ENCODE results near the gene ARX. TPM values are rescaled to one million over a fixed set of nuclear protein-coding genes. Genes with fewer than 3 reads are reported as not detected.

The ARX gene
- total RNA-seq, 1 experiment from 2014 or later = 0.24 TPM

- no peak overlapping the region for H2BK120ac ChIP-seq (ENCODE audit: low read depth, low read length, poor library complexity, severe bottlenecking)
- H3K9ac ChIP-seq (ENCODE audit: extremely low read depth, insufficient read length, low read length) = no peak overlapping the region
- H3K4me2 ChIP-seq (ENCODE audit: insufficient read depth, insufficient read length, low read length) = no peak overlapping the region
- no peaks in the 10 kb centered on the region for H3K9me3 ChIP-seq (ENCODE audit: control insufficient read depth, low read depth, low read length)
- peaks cover 4% of the 10 kb centered on the region; the same call in 1 of the 2 replicates for H3K4me1 ChIP-seq (ENCODE audit: insufficient read depth, low read length)
- Mint-ChIP-seq H3K4me1 (peaks cover 13 to 15% of the 10 kb centered on the region in 2 experiments), H3K36me3 (ENCODE audit: insufficient read depth in 1 of 3, low read depth in 3 of 3) (peaks cover 0 to 11% (median 2%) of the 10 kb centered on the region in 3 experiments; a peak in 4 of 7 replicates), H3K27me3 (ENCODE audit: low read depth) (no peaks in the 10 kb centered on the region; the same call in 1 of the 2 replicates), H3K4me3 (no peak overlapping the region), H3K27ac (no peak overlapping the region), H3K9me3 (peaks cover 0 to 8% of the 10 kb centered on the region in 2 experiments; a peak in 3 of 5 replicates)
- H2BK12ac ChIP-seq (ENCODE audit: insufficient read length, low read depth, low read length) = no peak overlapping the region
- no peak overlapping the region for H4K5ac ChIP-seq (ENCODE audit: insufficient read length, low read depth, low read length)
- H3K4ac ChIP-seq (ENCODE audit: low read depth, low read length) = no peak overlapping the region
- no peak overlapping the region for H2BK20ac ChIP-seq (ENCODE audit: low read depth, low read length, poor library complexity, severe bottlenecking)
- no peaks in the 10 kb centered on the region for H3K79me1 ChIP-seq (ENCODE audit: insufficient read depth, low read depth, low read length, poor library complexity, severe bottlenecking)
- no peak overlapping the region for H3K14ac ChIP-seq (ENCODE audit: insufficient read depth, low read length)
- no peak overlapping the region for H2AK5ac ChIP-seq (ENCODE audit: insufficient read length, low read length)
- no peak overlapping the region for H2BK15ac ChIP-seq (ENCODE audit: low read depth, low read length)
- WGBS (ENCODE audit: extremely low coverage, insufficient read length, low lambda C conversion rate) = no CpG with 5 or more reads among the region's 1 CpG
- no peaks in the 10 kb centered on the region for H4K20me1 ChIP-seq (ENCODE audit: control insufficient read depth, insufficient read depth, insufficient read length)
- no peaks in the 10 kb centered on the region for H3K79me2 ChIP-seq (ENCODE audit: insufficient read depth, low read length)
- H2BK5ac ChIP-seq (ENCODE audit: insufficient read length, low read length) = no peak overlapping the region
- no peak overlapping the region for H3K18ac ChIP-seq (ENCODE audit: insufficient read length, low read depth, low read length)
- no peak for DNase-seq
- no peak overlapping the region for H4K91ac ChIP-seq (ENCODE audit: insufficient read length, low read depth, low read length)
- TF ChIP-seq CTCF (conservative IDR thresholded peaks at IDR 0.05) = no peak
- H3K23me2 ChIP-seq (ENCODE audit: insufficient read length, low read depth, low read length, poor library complexity, severe bottlenecking) = no peaks in the 10 kb centered on the region
- no peak overlapping the region for H2AFZ ChIP-seq (ENCODE audit: low read length)
- no peak overlapping the region for H3K27ac ChIP-seq (ENCODE audit: insufficient read length, low read depth, low read length)
- H4K8ac ChIP-seq (replicated peaks; ENCODE audit: insufficient read length, low read depth, low read length) = no peak overlapping the region
- no peak overlapping the region for H3K23ac ChIP-seq (ENCODE audit: insufficient read length, low read depth, low read length)
- no peak overlapping the region for H3K56ac ChIP-seq (ENCODE audit: insufficient read length, low read depth, low read length)
- no peak overlapping the region for H3T11ph ChIP-seq (ENCODE audit: low read length)
- H3K27me3 ChIP-seq (ENCODE audit: insufficient read depth, low read length) = no peaks in the 10 kb centered on the region
Observed at GRCh38 chrX:25043192-25043591, 27.4 kb upstream of the ARX start.
